ENCODE data around the gene TMED10. TPM values are rescaled to one million over a fixed set of nuclear protein-coding genes. Genes with fewer than 3 reads are reported as not detected.

The TMED10 gene
- total and polyA plus RNA-seq, 4 donors, result 79.5 to 398 (median 274) TPM

DNA sequence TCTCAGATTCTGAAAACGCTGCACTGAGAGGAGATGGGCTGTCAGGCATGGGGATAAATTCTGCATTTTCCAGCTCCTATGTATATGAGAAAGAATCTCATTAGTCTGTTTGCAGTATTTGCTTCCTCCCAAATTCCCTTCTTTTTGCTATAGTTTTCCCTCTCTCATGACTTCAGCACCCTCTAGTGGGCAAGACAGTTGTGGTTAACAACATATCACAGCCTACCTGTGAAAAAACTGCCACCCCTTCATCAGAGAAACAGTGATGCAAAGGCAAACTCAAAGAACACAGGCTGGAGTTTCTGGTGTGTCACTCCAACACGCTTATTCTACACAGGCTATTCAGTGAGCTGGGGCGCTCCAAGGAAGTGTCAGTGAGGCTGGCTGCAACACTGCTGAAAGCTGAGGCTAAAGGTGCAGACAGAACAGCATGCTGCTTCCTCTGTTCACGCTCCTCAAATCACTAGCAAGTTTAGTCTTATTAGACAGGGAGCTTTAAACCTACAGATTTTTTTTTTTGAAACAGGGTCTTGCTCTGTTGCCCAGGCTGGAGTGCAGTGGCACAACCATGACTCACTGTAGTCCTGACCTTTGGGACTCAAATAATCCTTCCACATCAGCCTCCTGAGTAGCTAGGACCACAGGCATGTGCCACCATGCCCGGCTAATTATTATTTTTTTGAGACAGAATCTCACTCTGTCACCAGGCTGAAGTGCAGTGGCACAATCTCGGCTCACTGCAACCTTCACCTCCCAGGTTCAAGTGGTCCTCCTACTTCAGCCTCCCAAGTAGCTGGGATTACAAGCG lies 87.6 kb downstream of the TMED10 start:
- 77 to 79% methylated on average over 7 of the region's 7 CpGs for WGBS, 2 donors

DNA sequence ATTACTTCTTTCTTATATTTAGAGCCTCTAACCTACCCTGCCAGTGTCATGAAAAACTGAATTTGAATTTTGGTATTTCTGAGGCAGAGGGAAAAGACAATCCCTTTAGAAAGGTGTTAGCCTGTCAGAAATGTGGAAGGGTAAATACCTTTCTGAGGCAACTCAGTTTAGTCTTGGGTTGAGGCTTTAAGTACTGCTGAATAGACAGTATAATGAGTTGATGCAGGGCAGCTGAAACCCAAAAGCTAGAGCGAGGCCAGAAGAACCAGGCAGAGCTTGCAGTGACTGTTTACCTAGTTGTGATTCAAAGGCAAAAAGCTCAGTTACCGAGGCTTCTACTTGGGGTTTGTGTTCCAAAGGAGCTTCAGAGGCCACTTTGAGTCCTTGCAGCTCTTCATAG lies 88.3 kb downstream of the TMED10 start:
- WGBS, 2 donors, result 93% methylated on average over 2 of the region's 2 CpGs
- Histone ChIP-seq H3K9ac (ENCODE audit: insufficient read depth in 1 of 2, low read length in 2 of 2) (no peak overlapping the region), H3K4me1 (ENCODE audit: control insufficient read depth in 5 of 5, insufficient read depth in 5 of 5, low read length in 5 of 5) (peaks cover 0 to 7% (median 0%) of the 10 kb centered on the region in 5 donors), H3K9me3 (ENCODE audit: control insufficient read depth in 4 of 4, insufficient read depth in 3 of 4, low read length in 3 of 4) (no peaks in the 10 kb centered on the region), H3K27me3 (ENCODE audit: control insufficient read depth in 3 of 3, insufficient read depth in 3 of 3, low read length in 2 of 3) (no peaks in the 10 kb centered on the region), H3K27ac (ENCODE audit: low read depth in 1 of 2, low read length in 1 of 2) (no peak overlapping the region), H3K36me3 (ENCODE audit: control insufficient read depth in 4 of 4, insufficient read depth in 4 of 4, low read length in 4 of 4) (peaks cover 38 to 52% (median 44%) of the 10 kb centered on the region in 4 donors), H3K4me3 (no peak overlapping the region)
- ATAC-seq (ENCODE audit: insufficient read depth, low FRiP score) (no peak), DNase-seq (no peak)
- TF ChIP-seq, protein P1, sequence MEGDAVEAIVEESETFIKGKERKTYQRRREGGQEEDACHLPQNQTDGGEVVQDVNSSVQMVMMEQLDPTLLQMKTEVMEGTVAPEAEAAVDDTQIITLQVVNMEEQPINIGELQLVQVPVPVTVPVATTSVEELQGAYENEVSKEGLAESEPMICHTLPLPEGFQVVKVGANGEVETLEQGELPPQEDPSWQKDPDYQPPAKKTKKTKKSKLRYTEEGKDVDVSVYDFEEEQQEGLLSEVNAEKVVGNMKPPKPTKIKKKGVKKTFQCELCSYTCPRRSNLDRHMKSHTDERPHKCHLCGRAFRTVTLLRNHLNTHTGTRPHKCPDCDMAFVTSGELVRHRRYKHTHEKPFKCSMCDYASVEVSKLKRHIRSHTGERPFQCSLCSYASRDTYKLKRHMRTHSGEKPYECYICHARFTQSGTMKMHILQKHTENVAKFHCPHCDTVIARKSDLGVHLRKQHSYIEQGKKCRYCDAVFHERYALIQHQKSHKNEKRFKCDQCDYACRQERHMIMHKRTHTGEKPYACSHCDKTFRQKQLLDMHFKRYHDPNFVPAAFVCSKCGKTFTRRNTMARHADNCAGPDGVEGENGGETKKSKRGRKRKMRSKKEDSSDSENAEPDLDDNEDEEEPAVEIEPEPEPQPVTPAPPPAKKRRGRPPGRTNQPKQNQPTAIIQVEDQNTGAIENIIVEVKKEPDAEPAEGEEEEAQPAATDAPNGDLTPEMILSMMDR (IDR thresholded peaks at IDR 0.05; ENCODE audit: control extremely low read depth, extremely low read depth), result no peak

More for the DNA sequence above, 87.6 kb downstream of the TMED10 start:
- H3K27me3 ChIP-seq (ENCODE audit: control insufficient read depth in 3 of 3, insufficient read depth in 3 of 3, low read length in 2 of 3), result no peaks in the 10 kb centered on the region
- H3K9me3 ChIP-seq (ENCODE audit: control insufficient read depth in 4 of 4, insufficient read depth in 3 of 4, low read length in 3 of 4), result no peaks in the 10 kb centered on the region
- H3K9ac ChIP-seq (ENCODE audit: insufficient read depth in 1 of 2, low read length in 2 of 2), result no peak overlapping the region
- DNase-seq (peak; percentile 59 to 85 (median 81)), ATAC-seq (ENCODE audit: insufficient read depth, low FRiP score) (no peak)
- no peak overlapping the region for H3K4me3 ChIP-seq
- H3K36me3 ChIP-seq (ENCODE audit: control insufficient read depth in 4 of 4, insufficient read depth in 4 of 4, low read length in 4 of 4), result peaks cover 37 to 53% (median 43%) of the 10 kb centered on the region in 4 donors
- H3K4me1 ChIP-seq (ENCODE audit: control insufficient read depth in 5 of 5, insufficient read depth in 5 of 5, low read length in 5 of 5), result peaks cover 0 to 5% (median 0%) of the 10 kb centered on the region in 5 donors
- TF ChIP-seq, protein P1 (IDR thresholded peaks at IDR 0.05; ENCODE audit: control extremely low read depth, extremely low read depth), result peak; percentile 62
- H3K27ac ChIP-seq (ENCODE audit: low read depth in 1 of 2, low read length in 1 of 2), result no peak overlapping the region

DNA sequence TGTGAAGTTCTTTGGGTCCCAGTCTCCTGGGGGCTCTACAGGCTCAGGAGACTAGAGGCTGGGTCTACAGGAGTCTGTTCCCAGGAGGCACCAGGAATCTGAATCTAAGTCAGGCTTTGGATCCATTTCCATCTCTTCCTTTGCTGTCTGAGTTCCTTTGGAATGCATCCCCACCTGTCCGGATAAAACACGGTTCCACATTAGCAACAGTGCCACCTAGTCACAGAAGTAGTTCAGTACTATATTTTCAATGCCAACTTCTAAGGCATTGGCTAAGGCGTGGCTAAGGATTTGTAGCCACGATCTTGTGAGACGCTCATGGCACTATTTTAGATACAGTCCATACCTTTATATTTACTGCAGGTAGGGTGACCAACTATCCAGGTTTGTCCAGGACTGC lies 91.9 kb downstream of the TMED10 start:
- DNase-seq (no peak), ATAC-seq (ENCODE audit: insufficient read depth, low FRiP score) (no peak)
- WGBS, 2 donors, result 68 to 77% methylated on average over 5 of the region's 5 CpGs
- TF ChIP-seq, protein P1 (IDR thresholded peaks at IDR 0.05; ENCODE audit: control extremely low read depth, extremely low read depth), result no peak
- H3K4me1 ChIP-seq (ENCODE audit: control insufficient read depth in 5 of 5, insufficient read depth in 5 of 5, low read length in 5 of 5), result peaks cover 0 to 28% (median 12%) of the 10 kb centered on the region in 5 donors
- peaks cover 32 to 52% (median 40%) of the 10 kb centered on the region in 4 donors for H3K36me3 ChIP-seq (ENCODE audit: control insufficient read depth in 4 of 4, insufficient read depth in 4 of 4, low read length in 4 of 4)
- H3K27me3 ChIP-seq (ENCODE audit: control insufficient read depth in 3 of 3, insufficient read depth in 3 of 3, low read length in 2 of 3), result no peaks in the 10 kb centered on the region
- no peak overlapping the region for H3K4me3 ChIP-seq
- no peak overlapping the region for H3K27ac ChIP-seq (ENCODE audit: low read depth in 1 of 2, low read length in 1 of 2)
- H3K9ac ChIP-seq (ENCODE audit: insufficient read depth in 1 of 2, low read length in 2 of 2), result no peak overlapping the region
- H3K9me3 ChIP-seq (ENCODE audit: control insufficient read depth in 4 of 4, insufficient read depth in 3 of 4, low read length in 3 of 4), result no peaks in the 10 kb centered on the region
